Islet precursor cell (in vitro differentiated cells): ENCODE measurements around the gene SIPA1L3.
A peak's percentile ranks its signal among the peaks of the same experiment; 100 is the strongest.
"Not testable (repeated sequence)": the region's sequence is repeated elsewhere in the genome, so short reads cannot be mapped to it uniquely, and the experiment has no call there.

ENCODE experiments used
- DNase-seq: peaks from one replicate; pipeline ENCODE4 v3.0.0-alpha.2; 2018

Gene SIPA1L3

GRCh38 chr19:38221919-38222830 lies 315.2 kb downstream of the SIPA1L3 start:
- DNase-seq: peak; percentile 56

- DNase-seq: no peak
These were observed 316.1 kb downstream of the SIPA1L3 start for GRCh38 chr19:38223119-38223523.

- DNase-seq: no peak
These were observed 316.6 kb downstream of the SIPA1L3 start for GRCh38 chr19:38223617-38224013.

GRCh38 chr19:38224014-38224862 lies 317.2 kb downstream of the SIPA1L3 start, which contains the start of gene DPF1:
Gene DPF1 (minus strand): TSS chr19:38224222. CDS start chr19:38224142, 80 bp downstream.
- DNase-seq: peak; percentile 93

- not testable (repeated sequence) for DNase-seq
These were observed 317.8 kb downstream of the SIPA1L3 start for GRCh38 chr19:38224863-38225218.

GRCh38 chr19:38227287-38228004 lies 320.4 kb downstream of the SIPA1L3 start:
- DNase-seq: no peak

GRCh38 chr19:38228005-38228377 lies 321.0 kb downstream of the SIPA1L3 start:
- DNase-seq: no peak

- DNase-seq: no peak
These were observed 321.8 kb downstream of the SIPA1L3 start for GRCh38 chr19:38228491-38229439.

GRCh38 chr19:38229585-38230073 lies 322.6 kb downstream of the SIPA1L3 start:
- peak; percentile 82 for DNase-seq

GRCh38 chr19:38230506-38231133 lies 323.6 kb downstream of the SIPA1L3 start:
- DNase-seq: not testable (repeated sequence)

GRCh38 chr19:38231918-38232317 lies 324.9 kb downstream of the SIPA1L3 start:
- no peak for DNase-seq

GRCh38 chr19:38233740-38234251 lies 326.8 kb downstream of the SIPA1L3 start:
- DNase-seq: peak; percentile 87

- no peak for DNase-seq
These were observed 327.6 kb downstream of the SIPA1L3 start for GRCh38 chr19:38234615-38235014.

- no peak for DNase-seq
These were observed 332.8 kb downstream of the SIPA1L3 start for GRCh38 chr19:38239816-38240215.

GRCh38 chr19:38243279-38243673 lies 336.3 kb downstream of the SIPA1L3 start:
- DNase-seq: no peak

- no peak for DNase-seq
These were observed 339.0 kb downstream of the SIPA1L3 start for GRCh38 chr19:38245826-38246498.

- DNase-seq: no peak
These were observed 340.1 kb downstream of the SIPA1L3 start for GRCh38 chr19:38247126-38247525.

- peak; percentile 58 for DNase-seq
These were observed 340.8 kb downstream of the SIPA1L3 start for GRCh38 chr19:38247734-38248268.

GRCh38 chr19:38248421-38248820 lies 341.4 kb downstream of the SIPA1L3 start:
- DNase-seq: no peak

- no peak for DNase-seq
These were observed 343.4 kb downstream of the SIPA1L3 start for GRCh38 chr19:38250428-38250820.
